Measurements from ENCODE around the gene COL23A1.
"Not testable (repeated sequence)": the region's sequence is repeated elsewhere in the genome, so short reads cannot be mapped to it uniquely, and the experiment has no call there.

COL23A1 gene

GRCh38 chr5:178490935-178491652 is 99.1 kb downstream of the COL23A1 start:
- no peak overlapping the region for H3K9ac ChIP-seq (ENCODE audit: low read length)
- no peak overlapping the region for H3K4me3 ChIP-seq (ENCODE audit: low read depth in 1 of 2, low read length in 2 of 2)
- no peaks in the 10 kb centered on the region for H3K9me3 ChIP-seq (ENCODE audit: low read length)
- H3K27ac ChIP-seq (ENCODE audit: low read depth, low read length): no peak overlapping the region
- no peaks in the 10 kb centered on the region for H3K27me3 ChIP-seq (ENCODE audit: control insufficient read depth in 1 of 2, insufficient read depth in 2 of 2, low read length in 2 of 2)
- H3K4me1 ChIP-seq (ENCODE audit: insufficient read depth, low read length): no peaks in the 10 kb centered on the region
- no peaks in the 10 kb centered on the region for H3K36me3 ChIP-seq (ENCODE audit: insufficient read depth, low read length)

DNA sequence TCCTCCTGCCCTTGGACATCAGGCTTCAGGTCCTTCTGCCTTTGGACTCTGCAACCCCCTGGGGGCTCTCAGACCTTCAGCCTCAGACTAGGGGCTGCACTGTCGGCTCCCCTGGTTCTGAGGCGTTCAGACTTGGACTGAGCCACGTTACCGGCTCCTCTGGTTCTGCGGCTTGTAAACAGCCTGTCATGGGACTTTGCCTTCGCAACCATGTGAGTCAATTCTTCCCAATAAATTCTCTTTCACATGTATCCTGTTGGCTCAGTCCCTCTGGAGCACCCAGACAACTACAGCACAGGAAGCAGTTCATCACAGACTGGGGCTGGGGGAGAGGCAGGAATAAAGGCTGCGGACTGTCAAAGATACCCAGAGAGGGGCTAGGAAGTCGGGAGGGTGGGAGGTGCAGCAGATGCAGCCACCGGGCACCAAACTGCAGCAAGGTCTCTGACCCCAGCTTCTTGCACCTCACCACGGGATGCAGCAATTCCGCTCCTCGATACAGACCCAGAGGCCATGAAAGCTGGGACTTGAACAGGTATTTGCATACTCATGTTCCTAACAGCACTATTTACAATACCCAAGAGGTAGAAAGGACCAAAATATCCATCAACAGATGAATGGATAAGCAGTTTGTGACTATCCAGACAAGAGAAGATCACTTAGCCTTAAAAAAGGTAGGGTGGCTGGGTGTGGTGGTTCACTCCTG is 100.8 kb downstream of the COL23A1 start:
- Histone ChIP-seq H3K4me3 (ENCODE audit: low read depth in 1 of 2, low read length in 2 of 2) (no peak overlapping the region), H3K36me3 (ENCODE audit: insufficient read depth, low read length) (no peaks in the 10 kb centered on the region), H3K9ac (ENCODE audit: low read length) (no peak overlapping the region), H3K27ac (ENCODE audit: low read depth, low read length) (no peak overlapping the region), H3K4me1 (ENCODE audit: insufficient read depth, low read length) (no peaks in the 10 kb centered on the region), H3K27me3 (ENCODE audit: control insufficient read depth in 1 of 2, insufficient read depth in 2 of 2, low read length in 2 of 2) (no peaks in the 10 kb centered on the region), H3K9me3 (ENCODE audit: low read length) (no peaks in the 10 kb centered on the region)

DNA sequence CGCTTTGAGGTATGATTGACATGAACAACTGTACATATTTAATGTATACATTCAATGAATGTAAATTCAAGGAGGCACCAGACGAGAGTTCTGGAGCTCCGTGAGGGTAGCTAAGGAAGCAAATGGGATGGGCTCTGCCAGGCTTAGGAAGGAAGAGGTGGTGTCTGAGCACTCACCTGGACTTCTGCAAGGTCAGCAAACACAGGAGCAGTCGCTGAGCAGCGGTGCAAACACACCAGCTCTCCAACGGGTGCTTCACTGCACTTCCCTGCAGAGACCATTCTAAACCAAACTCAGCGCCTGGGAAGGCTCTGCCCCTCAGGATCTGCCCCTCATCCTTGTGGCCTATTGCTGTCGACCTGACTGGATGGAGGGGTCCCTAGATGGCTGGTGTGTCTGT is 101.5 kb downstream of the COL23A1 start:
- Histone ChIP-seq H3K36me3 (ENCODE audit: insufficient read depth, low read length) (no peaks in the 10 kb centered on the region), H3K4me1 (ENCODE audit: insufficient read depth, low read length) (no peaks in the 10 kb centered on the region), H3K9ac (ENCODE audit: low read length) (no peak overlapping the region), H3K9me3 (ENCODE audit: low read length) (no peaks in the 10 kb centered on the region), H3K27ac (ENCODE audit: low read depth, low read length) (no peak overlapping the region), H3K27me3 (ENCODE audit: control insufficient read depth in 1 of 2, insufficient read depth in 2 of 2, low read length in 2 of 2) (no peaks in the 10 kb centered on the region), H3K4me3 (ENCODE audit: low read depth in 1 of 2, low read length in 2 of 2) (no peak overlapping the region)

GRCh38 chr5:178487911-178488600 is 102.1 kb downstream of the COL23A1 start:
- Histone ChIP-seq H3K9ac (ENCODE audit: low read length) (no peak overlapping the region), H3K4me1 (ENCODE audit: insufficient read depth, low read length) (no peaks in the 10 kb centered on the region), H3K27ac (ENCODE audit: low read depth, low read length) (no peak overlapping the region), H3K27me3 (ENCODE audit: control insufficient read depth in 1 of 2, insufficient read depth in 2 of 2, low read length in 2 of 2) (no peaks in the 10 kb centered on the region), H3K36me3 (ENCODE audit: insufficient read depth, low read length) (no peaks in the 10 kb centered on the region), H3K4me3 (ENCODE audit: low read depth in 1 of 2, low read length in 2 of 2) (no peak overlapping the region), H3K9me3 (ENCODE audit: low read length) (no peaks in the 10 kb centered on the region)

DNA sequence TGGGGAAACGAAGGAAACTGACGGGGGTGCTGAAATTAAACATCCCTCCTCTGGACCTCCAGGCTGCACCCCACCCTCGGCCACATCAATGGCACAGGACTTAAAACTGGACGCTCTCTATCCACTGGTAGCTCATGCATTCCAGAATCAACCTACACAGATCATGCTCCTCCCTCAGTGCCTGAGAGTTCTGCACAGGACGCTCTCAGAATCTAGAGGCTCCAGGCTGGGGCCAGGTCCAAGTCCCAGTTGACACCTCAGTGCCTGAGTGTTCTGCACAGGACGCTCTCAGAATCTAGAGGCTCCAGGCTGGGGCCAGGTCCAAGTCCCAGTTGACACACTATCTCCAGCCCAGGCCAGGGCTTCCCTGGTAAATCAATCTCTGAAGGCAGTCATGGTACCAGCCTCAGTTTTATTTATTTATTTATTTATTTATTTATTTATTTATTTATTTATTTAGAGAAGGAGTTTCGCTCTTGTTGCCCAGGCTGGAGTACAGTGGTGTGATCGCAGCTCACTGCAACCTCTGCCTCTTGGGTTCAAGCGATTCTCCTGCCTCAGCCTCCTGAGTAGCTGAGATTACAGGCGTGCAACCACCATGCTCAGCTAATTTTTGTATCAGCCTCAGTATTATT is 103.2 kb downstream of the COL23A1 start:
- H3K9ac ChIP-seq (ENCODE audit: low read length); H3K9me3 ChIP-seq (ENCODE audit: low read length); H3K4me1 ChIP-seq (ENCODE audit: insufficient read depth, low read length); H3K27ac ChIP-seq (ENCODE audit: low read depth, low read length); H3K4me3 ChIP-seq (ENCODE audit: low read depth in 1 of 2, low read length in 2 of 2); H3K36me3 ChIP-seq (ENCODE audit: insufficient read depth, low read length); H3K27me3 ChIP-seq (ENCODE audit: control insufficient read depth in 1 of 2, insufficient read depth in 2 of 2, low read length in 2 of 2): not testable (repeated sequence)

DNA sequence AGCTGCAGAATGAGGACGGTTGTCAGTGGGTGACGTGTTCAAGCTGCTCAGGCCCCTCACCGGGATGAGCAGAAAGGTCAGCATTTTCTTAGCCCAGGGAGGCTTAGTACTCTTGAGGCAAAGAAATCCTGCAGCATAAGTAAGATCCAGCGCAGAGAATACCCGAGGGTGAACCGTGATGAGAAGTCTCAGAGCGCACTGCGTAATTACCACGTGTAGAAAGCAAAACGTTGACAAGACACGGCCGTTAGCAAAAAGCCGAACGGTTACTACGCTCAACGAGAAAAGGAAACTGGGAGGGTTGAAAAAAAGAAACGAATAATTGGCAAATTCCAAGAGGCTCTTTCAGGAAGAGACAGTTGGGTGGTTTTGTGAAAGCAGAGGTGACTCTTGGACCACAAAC is 104.0 kb downstream of the COL23A1 start:
- Histone ChIP-seq H3K9me3 (ENCODE audit: low read length) (no peaks in the 10 kb centered on the region), H3K27ac (ENCODE audit: low read depth, low read length) (no peak overlapping the region), H3K27me3 (ENCODE audit: control insufficient read depth in 1 of 2, insufficient read depth in 2 of 2, low read length in 2 of 2) (no peaks in the 10 kb centered on the region), H3K4me3 (ENCODE audit: low read depth in 1 of 2, low read length in 2 of 2) (no peak overlapping the region), H3K9ac (ENCODE audit: low read length) (no peak overlapping the region), H3K36me3 (ENCODE audit: insufficient read depth, low read length) (no peaks in the 10 kb centered on the region), H3K4me1 (ENCODE audit: insufficient read depth, low read length) (no peaks in the 10 kb centered on the region)

- no peak overlapping the region for H3K27ac ChIP-seq (ENCODE audit: low read depth, low read length)
- no peaks in the 10 kb centered on the region for H3K36me3 ChIP-seq (ENCODE audit: insufficient read depth, low read length)
- no peaks in the 10 kb centered on the region for H3K27me3 ChIP-seq (ENCODE audit: control insufficient read depth in 1 of 2, insufficient read depth in 2 of 2, low read length in 2 of 2)
- H3K9ac ChIP-seq (ENCODE audit: low read length): no peak overlapping the region
- H3K4me3 ChIP-seq (ENCODE audit: low read depth in 1 of 2, low read length in 2 of 2): no peak overlapping the region
- H3K4me1 ChIP-seq (ENCODE audit: insufficient read depth, low read length): no peaks in the 10 kb centered on the region
- H3K9me3 ChIP-seq (ENCODE audit: low read length): no peaks in the 10 kb centered on the region
These were observed 106.6 kb downstream of the COL23A1 start for GRCh38 chr5:178483620-178484019.

DNA sequence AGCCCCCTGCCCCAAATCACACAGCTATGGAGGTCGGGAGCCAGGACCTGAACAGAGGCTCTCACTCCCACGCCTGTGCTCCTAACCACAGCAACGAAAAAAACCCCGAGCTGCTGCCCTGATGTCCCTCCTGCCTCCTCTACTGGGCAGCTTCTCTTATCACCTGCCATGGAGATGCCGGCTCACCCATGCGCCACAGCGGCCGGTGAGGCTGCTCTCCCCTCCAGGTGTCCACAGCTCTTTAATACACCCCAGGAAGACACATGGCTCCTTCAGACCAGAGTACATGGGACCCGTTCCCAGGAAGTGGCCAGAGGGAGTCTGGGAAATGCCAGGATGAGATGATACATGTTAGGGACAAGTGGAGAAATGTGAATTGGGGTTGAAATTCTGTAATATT is 110.9 kb downstream of the COL23A1 start:
- H3K4me3 ChIP-seq (ENCODE audit: low read depth in 1 of 2, low read length in 2 of 2): no peak overlapping the region
- H3K27ac ChIP-seq (ENCODE audit: low read depth, low read length): no peak overlapping the region
- H3K9ac ChIP-seq (ENCODE audit: low read length): no peak overlapping the region
- no peaks in the 10 kb centered on the region for H3K4me1 ChIP-seq (ENCODE audit: insufficient read depth, low read length)
- no peaks in the 10 kb centered on the region for H3K9me3 ChIP-seq (ENCODE audit: low read length)
- H3K27me3 ChIP-seq (ENCODE audit: control insufficient read depth in 1 of 2, insufficient read depth in 2 of 2, low read length in 2 of 2): no peaks in the 10 kb centered on the region
- H3K36me3 ChIP-seq (ENCODE audit: insufficient read depth, low read length): no peaks in the 10 kb centered on the region

- Histone ChIP-seq H3K9ac (ENCODE audit: low read length) (no peak overlapping the region), H3K4me3 (ENCODE audit: low read depth in 1 of 2, low read length in 2 of 2) (no peak overlapping the region), H3K4me1 (ENCODE audit: insufficient read depth, low read length) (no peaks in the 10 kb centered on the region), H3K27me3 (ENCODE audit: control insufficient read depth in 1 of 2, insufficient read depth in 2 of 2, low read length in 2 of 2) (no peaks in the 10 kb centered on the region), H3K9me3 (ENCODE audit: low read length) (no peaks in the 10 kb centered on the region), H3K36me3 (ENCODE audit: insufficient read depth, low read length) (no peaks in the 10 kb centered on the region), H3K27ac (ENCODE audit: low read depth, low read length) (no peak overlapping the region)
These were observed 111.8 kb downstream of the COL23A1 start for GRCh38 chr5:178478370-178478769.

- no peak overlapping the region for H3K9ac ChIP-seq (ENCODE audit: low read length)
- H3K4me3 ChIP-seq (ENCODE audit: low read depth in 1 of 2, low read length in 2 of 2): no peak overlapping the region
- no peaks in the 10 kb centered on the region for H3K4me1 ChIP-seq (ENCODE audit: insufficient read depth, low read length)
- H3K9me3 ChIP-seq (ENCODE audit: low read length): no peaks in the 10 kb centered on the region
- H3K36me3 ChIP-seq (ENCODE audit: insufficient read depth, low read length): no peaks in the 10 kb centered on the region
- H3K27me3 ChIP-seq (ENCODE audit: control insufficient read depth in 1 of 2, insufficient read depth in 2 of 2, low read length in 2 of 2): no peaks in the 10 kb centered on the region
- H3K27ac ChIP-seq (ENCODE audit: low read depth, low read length): no peak overlapping the region
These were observed 112.4 kb downstream of the COL23A1 start for GRCh38 chr5:178477802-178478201.

GRCh38 chr5:178476972-178477754 is 113.0 kb downstream of the COL23A1 start:
- H3K9ac ChIP-seq (ENCODE audit: low read length): no peak overlapping the region
- H3K27me3 ChIP-seq (ENCODE audit: control insufficient read depth in 1 of 2, insufficient read depth in 2 of 2, low read length in 2 of 2): no peaks in the 10 kb centered on the region
- no peaks in the 10 kb centered on the region for H3K4me1 ChIP-seq (ENCODE audit: insufficient read depth, low read length)
- H3K36me3 ChIP-seq (ENCODE audit: insufficient read depth, low read length): no peaks in the 10 kb centered on the region
- no peaks in the 10 kb centered on the region for H3K9me3 ChIP-seq (ENCODE audit: low read length)
- no peak overlapping the region for H3K4me3 ChIP-seq (ENCODE audit: low read depth in 1 of 2, low read length in 2 of 2)
- no peak overlapping the region for H3K27ac ChIP-seq (ENCODE audit: low read depth, low read length)

All from muscle layer of colon (tissue), 2 donors.